ENCODE measurements around the gene SORBS2. TPM values are rescaled to one million over a fixed set of nuclear protein-coding genes. Genes with fewer than 3 reads are reported as not detected.

SORBS2 gene
- total RNA-seq, 1 donor, result 2.1 TPM

- peaks cover 3% of the 10 kb centered on the region for H3K27me3 ChIP-seq (ENCODE audit: insufficient read depth, low read length)
- H3K4me1 ChIP-seq (ENCODE audit: insufficient read depth, low read length), result no peaks in the 10 kb centered on the region
- no peaks in the 10 kb centered on the region for H3K9me3 ChIP-seq (ENCODE audit: low read depth, low read length)
- H3K4me3 ChIP-seq (ENCODE audit: low read length), result no peak overlapping the region
These were observed 149.8 kb downstream of the SORBS2 start for GRCh38 chr4:185662030-185662778.

GRCh38 chr4:185660340-185660739, 151.7 kb downstream of the SORBS2 start:
- Histone ChIP-seq H3K27me3 (ENCODE audit: insufficient read depth, low read length) (peaks cover 6% of the 10 kb centered on the region), H3K4me3 (ENCODE audit: low read length) (no peak overlapping the region), H3K9me3 (ENCODE audit: low read depth, low read length) (no peaks in the 10 kb centered on the region), H3K4me1 (ENCODE audit: insufficient read depth, low read length) (no peaks in the 10 kb centered on the region)

GRCh38 chr4:185657699-185658098, 154.3 kb downstream of the SORBS2 start:
- Histone ChIP-seq H3K4me3 (ENCODE audit: low read length) (no peak overlapping the region), H3K9me3 (ENCODE audit: low read depth, low read length) (no peaks in the 10 kb centered on the region), H3K27me3 (ENCODE audit: insufficient read depth, low read length) (peaks cover 3% of the 10 kb centered on the region), H3K4me1 (ENCODE audit: insufficient read depth, low read length) (no peaks in the 10 kb centered on the region)

- Histone ChIP-seq H3K9me3 (ENCODE audit: low read depth, low read length) (no peaks in the 10 kb centered on the region), H3K4me1 (ENCODE audit: insufficient read depth, low read length) (no peaks in the 10 kb centered on the region), H3K27me3 (ENCODE audit: insufficient read depth, low read length) (peaks cover 3% of the 10 kb centered on the region), H3K4me3 (ENCODE audit: low read length) (no peak overlapping the region)
These were observed 154.8 kb downstream of the SORBS2 start for GRCh38 chr4:185657183-185657582.

GRCh38 chr4:185656467-185656931, 155.5 kb downstream of the SORBS2 start:
- H3K27me3 ChIP-seq (ENCODE audit: insufficient read depth, low read length), result peaks cover 3% of the 10 kb centered on the region
- H3K4me1 ChIP-seq (ENCODE audit: insufficient read depth, low read length), result no peaks in the 10 kb centered on the region
- H3K4me3 ChIP-seq (ENCODE audit: low read length), result no peak overlapping the region
- H3K9me3 ChIP-seq (ENCODE audit: low read depth, low read length), result no peaks in the 10 kb centered on the region

GRCh38 chr4:185654965-185655554, 156.9 kb downstream of the SORBS2 start:
- no peaks in the 10 kb centered on the region for H3K9me3 ChIP-seq (ENCODE audit: low read depth, low read length)
- H3K4me1 ChIP-seq (ENCODE audit: insufficient read depth, low read length), result no peaks in the 10 kb centered on the region
- H3K27me3 ChIP-seq (ENCODE audit: insufficient read depth, low read length), result peaks cover 3% of the 10 kb centered on the region
- H3K4me3 ChIP-seq (ENCODE audit: low read length), result no peak overlapping the region

- Histone ChIP-seq H3K9me3 (ENCODE audit: low read depth, low read length) (no peaks in the 10 kb centered on the region), H3K4me3 (ENCODE audit: low read length) (no peak overlapping the region), H3K27me3 (ENCODE audit: insufficient read depth, low read length) (peaks cover 3% of the 10 kb centered on the region), H3K4me1 (ENCODE audit: insufficient read depth, low read length) (no peaks in the 10 kb centered on the region)
These were observed 157.7 kb downstream of the SORBS2 start for GRCh38 chr4:185654311-185654710.

- H3K27me3 ChIP-seq (ENCODE audit: insufficient read depth, low read length), result peaks cover 3% of the 10 kb centered on the region
- no peaks in the 10 kb centered on the region for H3K9me3 ChIP-seq (ENCODE audit: low read depth, low read length)
- no peaks in the 10 kb centered on the region for H3K4me1 ChIP-seq (ENCODE audit: insufficient read depth, low read length)
- H3K4me3 ChIP-seq (ENCODE audit: low read length), result no peak overlapping the region
These were observed 160.1 kb downstream of the SORBS2 start for GRCh38 chr4:185651851-185652250.

- Histone ChIP-seq H3K27me3 (ENCODE audit: insufficient read depth, low read length) (no peaks in the 10 kb centered on the region), H3K9me3 (ENCODE audit: low read depth, low read length) (no peaks in the 10 kb centered on the region), H3K4me3 (ENCODE audit: low read length) (no peak overlapping the region), H3K4me1 (ENCODE audit: insufficient read depth, low read length) (no peaks in the 10 kb centered on the region)
These were observed 160.8 kb downstream of the SORBS2 start for GRCh38 chr4:185651137-185651677.

GRCh38 chr4:185648631-185649030, 163.4 kb downstream of the SORBS2 start:
- no peaks in the 10 kb centered on the region for H3K27me3 ChIP-seq (ENCODE audit: insufficient read depth, low read length)
- H3K4me3 ChIP-seq (ENCODE audit: low read length), result no peak overlapping the region
- no peaks in the 10 kb centered on the region for H3K9me3 ChIP-seq (ENCODE audit: low read depth, low read length)
- no peaks in the 10 kb centered on the region for H3K4me1 ChIP-seq (ENCODE audit: insufficient read depth, low read length)

- Histone ChIP-seq H3K4me3 (ENCODE audit: low read length) (no peak overlapping the region), H3K9me3 (ENCODE audit: low read depth, low read length) (no peaks in the 10 kb centered on the region), H3K4me1 (ENCODE audit: insufficient read depth, low read length) (no peaks in the 10 kb centered on the region), H3K27me3 (ENCODE audit: insufficient read depth, low read length) (peaks cover 10% of the 10 kb centered on the region)
These were observed 166.6 kb downstream of the SORBS2 start for GRCh38 chr4:185645403-185645802.

- Histone ChIP-seq H3K4me3 (ENCODE audit: low read length) (no peak overlapping the region), H3K4me1 (ENCODE audit: insufficient read depth, low read length) (no peaks in the 10 kb centered on the region), H3K27me3 (ENCODE audit: insufficient read depth, low read length) (peaks cover 19% of the 10 kb centered on the region), H3K9me3 (ENCODE audit: low read depth, low read length) (no peaks in the 10 kb centered on the region)
These were observed 167.6 kb downstream of the SORBS2 start for GRCh38 chr4:185644408-185644807.

- H3K27me3 ChIP-seq (ENCODE audit: insufficient read depth, low read length), result peaks cover 31% of the 10 kb centered on the region
- H3K9me3 ChIP-seq (ENCODE audit: low read depth, low read length), result no peaks in the 10 kb centered on the region
- no peaks in the 10 kb centered on the region for H3K4me1 ChIP-seq (ENCODE audit: insufficient read depth, low read length)
- no peak overlapping the region for H3K4me3 ChIP-seq (ENCODE audit: low read length)
These were observed 169.1 kb downstream of the SORBS2 start for GRCh38 chr4:185642907-185643306.

- Histone ChIP-seq H3K9me3 (ENCODE audit: low read depth, low read length) (no peaks in the 10 kb centered on the region), H3K4me1 (ENCODE audit: insufficient read depth, low read length) (no peaks in the 10 kb centered on the region), H3K27me3 (ENCODE audit: insufficient read depth, low read length) (peaks cover 42% of the 10 kb centered on the region), H3K4me3 (ENCODE audit: low read length) (no peak overlapping the region)
These were observed 171.0 kb downstream of the SORBS2 start for GRCh38 chr4:185640811-185641675.
